HEK293T (cell line): ENCODE results near the gene DTNB.

Source experiments
- CTCF ChIA-PET: fragments of 350-600 bp; formaldehyde crosslinking; extraction: SDS; loops from one replicate; lab custom pipeline; 2021; ENCODE audit warnings: antibody characterized with exemption, inconsistent platforms; lab: Yijun Ruan, JAX
- POLR2A ChIA-PET: fragments of 350-600 bp; formaldehyde crosslinking; extraction: SDS; loops from one replicate; lab custom pipeline; 2020; ENCODE audit warnings: antibody characterized with exemption, inconsistent platforms; lab: Yijun Ruan, JAX
- DNase-seq: peaks from one replicate; pipeline ENCODE4 v3.0.0; 2012; ENCODE audit warnings: mixed read lengths; ENCODE audit errors: extremely low spot score
- ARNT ChIP-seq: fragments of 450-650 bp; IDR thresholded peaks from 2 replicates; pipeline ENCODE4 v1.6.1; 2017; ENCODE audit warnings: mild to moderate bottlenecking
- BHLHE40 ChIP-seq: fragments of 450-650 bp; IDR thresholded peaks from 2 replicates; pipeline ENCODE4 v1.6.1; 2016; ENCODE audit warnings: mild to moderate bottlenecking, moderate library complexity, borderline replicate concordance
- CTBP1 ChIP-seq: fragments of 450-650 bp; IDR thresholded peaks from 2 replicates; pipeline ENCODE4 v1.6.1; 2016; ENCODE audit warnings: borderline replicate concordance
- ELF4 ChIP-seq: fragments of 450-650 bp; IDR thresholded peaks from 2 replicates; pipeline ENCODE4 v1.6.1; 2017; ENCODE audit warnings: antibody characterized with exemption
- FOXA1 ChIP-seq: fragments of 450-650 bp; IDR thresholded peaks from 2 replicates; pipeline ENCODE4 v1.6.1; 2016; ENCODE audit warnings: mild to moderate bottlenecking
- FOXK2 ChIP-seq: fragments of 450-650 bp; IDR thresholded peaks from 2 replicates; pipeline ENCODE4 v1.6.1; 2016; ENCODE audit warnings: mild to moderate bottlenecking
- FOXM1 ChIP-seq: fragments of 450-650 bp; IDR thresholded peaks from 2 replicates; pipeline ENCODE4 v1.6.1; 2017; ENCODE audit warnings: mild to moderate bottlenecking, borderline replicate concordance
- HDGF ChIP-seq: fragments of 450-650 bp; IDR thresholded peaks from 2 replicates; pipeline ENCODE4 v1.6.1; 2017; ENCODE audit warnings: antibody characterized with exemption, borderline replicate concordance
- L3MBTL2 ChIP-seq: fragments of 450-650 bp; conservative IDR thresholded peaks from 2 replicates; pipeline ENCODE4 v1.6.1; 2016; ENCODE audit warnings: mild to moderate bottlenecking
- LEF1 ChIP-seq: fragments of 450-650 bp; IDR thresholded peaks from 2 replicates; pipeline ENCODE4 v1.6.1; 2017; ENCODE audit warnings: mild to moderate bottlenecking, borderline replicate concordance
- NFRKB ChIP-seq: fragments of 450-650 bp; IDR thresholded peaks from 2 replicates; pipeline ENCODE4 v1.6.1; 2016; ENCODE audit warnings: mild to moderate bottlenecking, moderate library complexity
- SP1 ChIP-seq: fragments of 450-650 bp; IDR thresholded peaks from 2 replicates; pipeline ENCODE4 v1.6.1; 2017
- SUZ12 ChIP-seq: fragments of 450-650 bp; IDR thresholded peaks from 2 replicates; pipeline ENCODE4 v1.6.1; 2016; ENCODE audit warnings: mild to moderate bottlenecking
- TARDBP ChIP-seq: fragments of 450-650 bp; IDR thresholded peaks from 2 replicates; pipeline ENCODE4 v1.6.1; 2016
- ZNF384 ChIP-seq: fragments of 450-650 bp; IDR thresholded peaks from 2 replicates; pipeline ENCODE4 v1.6.1; 2016
- TF ChIP-seq, protein P1 (sequence below): fragments of 450-650 bp; IDR thresholded peaks from 2 replicates; pipeline ENCODE4 v1.6.1; 2016

DTNB gene

DNA sequence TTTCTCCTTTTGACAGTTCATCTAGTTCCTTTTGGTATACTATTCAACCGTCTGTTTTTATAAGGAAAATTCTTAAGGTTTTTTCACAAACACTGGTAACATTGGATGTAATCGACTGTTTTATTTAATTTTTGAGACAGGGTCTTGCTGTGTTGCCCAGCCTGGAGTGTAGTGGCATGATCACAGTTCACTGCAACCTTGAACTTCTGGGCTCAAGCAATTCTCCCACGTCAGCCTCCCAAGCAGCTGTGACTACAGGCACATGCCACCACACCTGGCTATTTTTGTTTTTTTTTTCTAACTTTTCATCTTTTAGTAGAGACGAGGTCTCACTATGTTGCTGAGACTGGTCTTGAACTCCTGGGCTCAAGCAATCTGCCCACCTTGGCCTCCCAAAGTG lies 227.3 kb downstream of the DTNB start:
- ChIA-PET CTCF (no interaction called here), POLR2A (no interaction called here)
- TF ChIP-seq HDGF, result no peak
- no peak for TF ChIP-seq L3MBTL2
- TF ChIP-seq TARDBP, result no peak
- TF ChIP-seq SUZ12, result no peak
- TF ChIP-seq SP1, result no peak
- TF ChIP-seq ELF4, result no peak
- TF ChIP-seq CTBP1, result no peak
- TF ChIP-seq, protein P1, sequence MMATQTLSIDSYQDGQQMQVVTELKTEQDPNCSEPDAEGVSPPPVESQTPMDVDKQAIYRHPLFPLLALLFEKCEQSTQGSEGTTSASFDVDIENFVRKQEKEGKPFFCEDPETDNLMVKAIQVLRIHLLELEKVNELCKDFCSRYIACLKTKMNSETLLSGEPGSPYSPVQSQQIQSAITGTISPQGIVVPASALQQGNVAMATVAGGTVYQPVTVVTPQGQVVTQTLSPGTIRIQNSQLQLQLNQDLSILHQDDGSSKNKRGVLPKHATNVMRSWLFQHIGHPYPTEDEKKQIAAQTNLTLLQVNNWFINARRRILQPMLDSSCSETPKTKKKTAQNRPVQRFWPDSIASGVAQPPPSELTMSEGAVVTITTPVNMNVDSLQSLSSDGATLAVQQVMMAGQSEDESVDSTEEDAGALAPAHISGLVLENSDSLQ, result no peak
- no peak for TF ChIP-seq ARNT
- TF ChIP-seq FOXA1, result no peak
- DNase-seq, result no peak

- ChIA-PET CTCF (no interaction called here), POLR2A (no interaction called here)
- no peak for TF ChIP-seq CTBP1
- no peak for TF ChIP-seq BHLHE40
- TF ChIP-seq LEF1, result no peak
- no peak for TF ChIP-seq HDGF
- no peak for TF ChIP-seq SUZ12
- TF ChIP-seq ARNT, result no peak
- no peak for TF ChIP-seq FOXM1
- TF ChIP-seq TARDBP, result no peak
- TF ChIP-seq SP1, result no peak
- no peak for TF ChIP-seq FOXK2
- TF ChIP-seq, protein P1, result no peak
- TF ChIP-seq ELF4, result no peak
- no peak for TF ChIP-seq ZNF384
- DNase-seq, result no peak
Observed at GRCh38 chr2:25445464-25445863, 227.9 kb downstream of the DTNB start.

- TF ChIP-seq CTBP1 (no peak), HDGF (no peak), TARDBP (no peak), L3MBTL2 (no peak), LEF1 (no peak), FOXA1 (no peak), SP1 (no peak), ELF4 (no peak), FOXM1 (no peak), NFRKB (no peak), SUZ12 (no peak), FOXK2 (no peak), ZNF384 (no peak), BHLHE40 (no peak), ARNT (no peak)
- TF ChIP-seq, protein P1, result no peak
- POLR2A ChIA-PET, result no interaction called here
- CTCF ChIA-PET, result no interaction called here
- DNase-seq, result no peak
Observed at GRCh38 chr2:25444608-25445270, 228.6 kb downstream of the DTNB start.

DNA sequence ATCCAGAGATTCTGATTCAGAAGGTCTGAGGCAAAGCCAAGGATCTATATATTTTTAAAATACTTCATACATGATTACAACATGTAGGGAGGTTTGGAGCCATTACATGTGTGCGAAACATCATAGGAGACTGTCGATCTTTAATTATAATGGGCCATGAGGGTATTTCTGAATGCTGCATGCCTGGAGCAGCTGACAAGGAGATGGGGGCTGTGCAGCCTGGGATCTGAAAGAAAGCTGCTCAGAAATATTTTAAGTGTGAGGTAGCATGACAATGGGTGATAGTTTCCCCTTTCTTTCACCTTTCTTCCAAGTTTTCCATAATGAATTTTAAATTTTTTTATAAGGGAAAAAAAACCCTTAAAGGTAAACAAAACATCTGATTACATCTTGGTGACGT lies 229.6 kb downstream of the DTNB start:
- TF ChIP-seq TARDBP (no peak), FOXM1 (no peak), ARNT (no peak), LEF1 (no peak), SP1 (no peak), FOXA1 (no peak), BHLHE40 (no peak), ELF4 (no peak), CTBP1 (no peak), NFRKB (no peak), HDGF (no peak), FOXK2 (no peak), ZNF384 (no peak)
- TF ChIP-seq, protein P1, result no peak
- CTCF ChIA-PET, result no interaction called here
- no peak for DNase-seq
- POLR2A ChIA-PET, result no interaction called here

GRCh38 chr2:25441353-25441752 lies 232.0 kb downstream of the DTNB start:
- DNase-seq, result no peak
- ChIA-PET POLR2A (no interaction called here), CTCF (no interaction called here)
- no peak for TF ChIP-seq SP1
- TF ChIP-seq FOXK2, result no peak
- TF ChIP-seq SUZ12, result no peak
- no peak for TF ChIP-seq ARNT
- TF ChIP-seq NFRKB, result no peak
- TF ChIP-seq TARDBP, result no peak
- no peak for TF ChIP-seq BHLHE40
- no peak for TF ChIP-seq HDGF
- no peak for TF ChIP-seq LEF1
- no peak for TF ChIP-seq ELF4
- no peak for TF ChIP-seq FOXA1
- no peak for TF ChIP-seq CTBP1
- TF ChIP-seq, protein P1, result no peak
- TF ChIP-seq FOXM1, result no peak
- TF ChIP-seq L3MBTL2, result no peak
- no peak for TF ChIP-seq ZNF384
